ENCODE results near the gene CACNG8.
"Not testable (repeated sequence)": the region's sequence is repeated elsewhere in the genome, so short reads cannot be mapped to it uniquely, and the experiment has no call there.

The CACNG8 gene

GRCh38 chr19:53994811-53995210, 32.1 kb downstream of the CACNG8 start:
- FAIRE-seq: no peak

- no peak for FAIRE-seq
Measured at GRCh38 chr19:53998223-53998622, 35.5 kb downstream of the CACNG8 start.

- no peak for FAIRE-seq
Measured at GRCh38 chr19:53999694-54000093, 37.0 kb downstream of the CACNG8 start.

GRCh38 chr19:54001496-54001895, 38.8 kb downstream of the CACNG8 start:
- no peak for FAIRE-seq

GRCh38 chr19:54002495-54003315, 40.0 kb downstream of the CACNG8 start:
- no peak for FAIRE-seq

GRCh38 chr19:54009440-54009839, 46.7 kb downstream of the CACNG8 start:
- no peak for FAIRE-seq

GRCh38 chr19:54010474-54010873, 47.7 kb downstream of the CACNG8 start:
- no peak for FAIRE-seq

GRCh38 chr19:54011507-54012211, 48.9 kb downstream of the CACNG8 start:
- no peak for FAIRE-seq

- no peak for FAIRE-seq
Measured at GRCh38 chr19:54013866-54014265, 51.1 kb downstream of the CACNG8 start.

GRCh38 chr19:54014920-54015560, 52.3 kb downstream of the CACNG8 start:
- no peak for FAIRE-seq

GRCh38 chr19:54017261-54017660, 54.5 kb downstream of the CACNG8 start:
- no peak for FAIRE-seq

GRCh38 chr19:54021363-54021762, 58.6 kb downstream of the CACNG8 start:
- no peak for FAIRE-seq

GRCh38 chr19:54021932-54022331, 59.2 kb downstream of the CACNG8 start:
- no peak for FAIRE-seq

- FAIRE-seq: no peak
Measured at GRCh38 chr19:54023191-54023590, 60.5 kb downstream of the CACNG8 start.

GRCh38 chr19:54024660-54025059, 61.9 kb downstream of the CACNG8 start:
- FAIRE-seq: no peak

GRCh38 chr19:54026656-54027055, 63.9 kb downstream of the CACNG8 start:
- no peak for FAIRE-seq

- FAIRE-seq: no peak
Measured at GRCh38 chr19:54029301-54029700, 66.6 kb downstream of the CACNG8 start.

GRCh38 chr19:54029930-54030490, 67.3 kb downstream of the CACNG8 start:
- no peak for FAIRE-seq

GRCh38 chr19:54030895-54031586, 68.3 kb downstream of the CACNG8 start:
- no peak for FAIRE-seq

- FAIRE-seq: no peak
Measured at GRCh38 chr19:54035215-54036178, 72.8 kb downstream of the CACNG8 start.

GRCh38 chr19:54036542-54036941, 73.8 kb downstream of the CACNG8 start:
- FAIRE-seq: not testable (repeated sequence)

Measured in endometrium (tissue), 2 donors.